Omental fat pad (tissue), 4 donors: ENCODE measurements around the gene TPCN2. TPM values are rescaled to one million over a fixed set of nuclear protein-coding genes. Genes with fewer than 3 reads are reported as not detected.

Experiments used
- ATAC-seq: fragments of 150-250 bp; one replicate; pipeline ENCODE4 v1.9.1; 2016; ENCODE audit warnings: mild to moderate bottlenecking, moderate library complexity; ENCODE audit not compliant: low FRiP score
- DNase-seq: peaks from one replicate; pipeline ENCODE4 v3.0.0-alpha.2; 2019; ENCODE audit warnings: low spot score
- total RNA-seq, 4 donors: library from RNA; depleted of rRNA; stranded (reverse); fragments of >200 nt; gene quantifications; one replicate each; pipeline ENCODE4 v1.1.0, GENCODE V29; 2016
- TF ChIP-seq, protein P1 (sequence below), 3 donors: fragments of 450-650 bp; IDR thresholded peaks; one replicate each; pipeline ENCODE4 v1.5.1; 2016 to 2017; ENCODE audit warnings: antibody characterized with exemption in 3 of 3, mild to moderate bottlenecking in 3 of 3, moderate library complexity in 2 of 3

The TPCN2 gene
- total RNA-seq, 4 donors from 2014 or later = 11.8 to 23.3 (median 15.4) TPM

DNA sequence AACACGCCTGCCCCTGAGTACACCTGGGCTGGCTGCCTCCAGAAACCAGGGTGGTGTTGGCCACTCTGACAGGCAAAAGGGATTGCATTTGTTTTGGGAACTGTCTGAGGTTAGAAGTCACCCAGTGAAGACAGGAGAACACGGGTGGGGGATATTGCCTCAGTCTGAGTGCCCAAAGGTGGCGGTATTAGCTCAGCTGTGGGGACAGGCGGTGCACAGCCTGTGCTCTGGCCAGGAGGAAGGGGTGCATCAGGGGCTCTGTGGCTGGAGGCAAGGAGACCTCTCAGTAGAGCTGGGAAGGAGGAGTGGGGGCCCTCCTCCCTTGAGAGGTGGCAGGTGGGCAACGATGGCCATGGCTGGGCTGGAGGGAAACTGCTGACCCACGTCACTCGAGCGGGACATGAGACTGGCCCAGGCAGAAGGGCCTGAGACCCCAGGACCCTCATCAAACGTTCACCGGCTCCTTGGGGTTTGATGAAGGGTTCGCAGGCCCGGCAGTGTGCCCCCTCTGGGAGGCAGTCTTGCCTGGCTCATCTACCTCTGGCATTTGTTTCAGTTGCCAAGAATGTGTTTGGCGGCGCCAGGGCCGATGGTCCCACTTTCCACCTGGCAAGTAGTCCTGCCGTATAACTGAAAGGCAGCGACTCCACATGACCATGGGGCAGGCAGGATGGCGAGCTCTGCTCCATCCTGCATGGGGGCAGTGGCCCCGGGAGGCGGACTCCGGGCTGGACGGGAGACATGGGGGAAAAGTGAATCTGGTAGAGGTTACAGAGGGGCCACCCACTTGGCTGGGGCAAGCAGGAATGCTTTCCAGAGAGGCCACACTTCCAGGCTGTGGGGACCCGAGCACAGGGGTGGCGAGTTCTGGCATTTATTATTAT, 54.2 kb downstream of the TPCN2 start:
- TF ChIP-seq, protein P1, sequence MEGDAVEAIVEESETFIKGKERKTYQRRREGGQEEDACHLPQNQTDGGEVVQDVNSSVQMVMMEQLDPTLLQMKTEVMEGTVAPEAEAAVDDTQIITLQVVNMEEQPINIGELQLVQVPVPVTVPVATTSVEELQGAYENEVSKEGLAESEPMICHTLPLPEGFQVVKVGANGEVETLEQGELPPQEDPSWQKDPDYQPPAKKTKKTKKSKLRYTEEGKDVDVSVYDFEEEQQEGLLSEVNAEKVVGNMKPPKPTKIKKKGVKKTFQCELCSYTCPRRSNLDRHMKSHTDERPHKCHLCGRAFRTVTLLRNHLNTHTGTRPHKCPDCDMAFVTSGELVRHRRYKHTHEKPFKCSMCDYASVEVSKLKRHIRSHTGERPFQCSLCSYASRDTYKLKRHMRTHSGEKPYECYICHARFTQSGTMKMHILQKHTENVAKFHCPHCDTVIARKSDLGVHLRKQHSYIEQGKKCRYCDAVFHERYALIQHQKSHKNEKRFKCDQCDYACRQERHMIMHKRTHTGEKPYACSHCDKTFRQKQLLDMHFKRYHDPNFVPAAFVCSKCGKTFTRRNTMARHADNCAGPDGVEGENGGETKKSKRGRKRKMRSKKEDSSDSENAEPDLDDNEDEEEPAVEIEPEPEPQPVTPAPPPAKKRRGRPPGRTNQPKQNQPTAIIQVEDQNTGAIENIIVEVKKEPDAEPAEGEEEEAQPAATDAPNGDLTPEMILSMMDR (IDR thresholded peaks at IDR 0.05) = no peak
- ATAC-seq (no peak), DNase-seq (no peak)

DNA sequence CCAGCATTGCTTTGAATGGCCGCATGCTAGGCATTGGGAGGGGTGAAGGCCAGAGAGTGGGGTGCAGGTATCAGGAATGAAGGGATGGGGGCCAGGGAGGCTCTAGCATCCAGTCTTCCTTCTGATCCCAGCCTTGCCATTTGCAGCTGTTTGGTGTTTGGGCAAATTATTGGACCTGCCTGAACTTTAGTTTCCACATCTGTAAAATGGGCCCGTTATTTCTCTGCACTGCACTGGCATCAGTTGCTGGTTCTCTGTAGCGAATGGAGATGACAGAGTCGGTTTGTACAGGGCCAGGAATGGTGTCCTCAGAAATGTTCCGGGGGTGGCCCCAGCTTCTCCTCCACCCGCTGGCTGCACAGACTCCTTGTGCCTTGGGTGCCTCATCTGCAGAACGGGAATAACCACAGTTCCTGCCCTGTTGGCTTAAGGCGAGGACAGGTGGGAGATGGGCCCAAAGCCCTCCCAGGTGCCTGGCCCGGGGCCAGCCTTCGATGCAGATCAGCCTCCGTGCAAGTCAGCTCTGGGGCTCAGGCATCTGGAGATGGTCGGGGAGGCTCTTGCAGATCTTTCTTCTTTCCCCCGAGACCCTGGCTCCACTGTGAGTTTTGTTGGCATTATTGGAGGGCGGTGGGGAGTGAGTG, 55.6 kb downstream of the TPCN2 start:
- ATAC-seq (no peak), DNase-seq (no peak)
- TF ChIP-seq, protein P1 (IDR thresholded peaks at IDR 0.05) = no peak

DNA sequence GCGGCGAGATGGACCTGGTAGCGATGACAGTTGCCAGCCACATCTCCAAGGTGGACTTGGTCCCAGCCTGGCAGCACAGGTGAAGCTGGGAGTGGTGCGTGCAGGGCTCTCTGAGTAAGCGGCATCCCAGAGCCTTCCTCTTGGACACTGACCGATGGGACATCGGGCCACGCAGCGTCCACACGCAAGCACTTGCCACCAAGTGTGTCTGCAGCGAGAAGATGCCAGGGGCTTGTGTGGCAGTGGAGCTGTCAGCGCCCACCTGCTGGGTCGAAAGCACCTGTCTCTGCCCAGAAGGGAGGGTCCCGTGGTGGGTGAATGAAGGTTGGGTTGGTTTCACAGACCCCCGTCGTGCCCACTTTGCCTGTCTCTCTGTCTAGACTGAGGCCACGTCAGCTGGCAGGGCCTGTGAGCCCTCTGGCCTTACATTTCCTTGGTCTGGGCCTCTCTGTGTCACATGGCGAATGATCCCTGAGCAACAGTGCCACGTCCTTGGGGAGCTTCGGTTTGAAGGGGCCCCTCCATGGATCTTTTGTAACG, 56.2 kb downstream of the TPCN2 start:
- DNase-seq (no peak), ATAC-seq (no peak)
- TF ChIP-seq, protein P1 (IDR thresholded peaks at IDR 0.05) = no peak

DNA sequence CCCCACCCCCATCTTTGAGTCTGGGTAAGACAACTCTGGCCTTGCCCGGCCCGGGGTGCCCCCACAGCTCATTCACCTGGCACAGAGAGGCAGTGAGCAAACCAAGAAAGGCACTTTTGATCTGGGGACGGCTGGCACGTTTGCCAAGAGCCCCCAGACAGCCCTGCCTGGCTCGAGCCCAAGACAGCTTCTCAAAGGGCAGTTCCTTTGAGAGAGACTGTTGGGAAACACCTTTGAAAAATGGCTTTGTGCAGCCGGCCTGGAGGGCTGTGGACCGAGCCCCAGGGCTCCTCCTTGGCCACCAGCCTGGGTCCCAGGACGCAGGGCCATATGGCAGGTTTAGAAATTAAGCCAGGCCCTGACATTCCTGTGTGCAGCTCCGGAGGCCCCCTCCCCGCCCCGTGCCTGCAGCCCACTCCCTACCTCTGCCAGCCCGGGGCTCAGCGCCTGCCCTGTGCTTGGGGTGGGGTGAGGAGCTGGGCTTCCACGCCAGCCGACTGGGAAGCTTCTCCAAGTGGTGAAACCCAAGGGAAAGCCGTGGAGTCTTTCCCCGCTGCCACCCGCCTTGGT, 56.8 kb downstream of the TPCN2 start:
- DNase-seq = no peak
- ATAC-seq = no peak

DNA sequence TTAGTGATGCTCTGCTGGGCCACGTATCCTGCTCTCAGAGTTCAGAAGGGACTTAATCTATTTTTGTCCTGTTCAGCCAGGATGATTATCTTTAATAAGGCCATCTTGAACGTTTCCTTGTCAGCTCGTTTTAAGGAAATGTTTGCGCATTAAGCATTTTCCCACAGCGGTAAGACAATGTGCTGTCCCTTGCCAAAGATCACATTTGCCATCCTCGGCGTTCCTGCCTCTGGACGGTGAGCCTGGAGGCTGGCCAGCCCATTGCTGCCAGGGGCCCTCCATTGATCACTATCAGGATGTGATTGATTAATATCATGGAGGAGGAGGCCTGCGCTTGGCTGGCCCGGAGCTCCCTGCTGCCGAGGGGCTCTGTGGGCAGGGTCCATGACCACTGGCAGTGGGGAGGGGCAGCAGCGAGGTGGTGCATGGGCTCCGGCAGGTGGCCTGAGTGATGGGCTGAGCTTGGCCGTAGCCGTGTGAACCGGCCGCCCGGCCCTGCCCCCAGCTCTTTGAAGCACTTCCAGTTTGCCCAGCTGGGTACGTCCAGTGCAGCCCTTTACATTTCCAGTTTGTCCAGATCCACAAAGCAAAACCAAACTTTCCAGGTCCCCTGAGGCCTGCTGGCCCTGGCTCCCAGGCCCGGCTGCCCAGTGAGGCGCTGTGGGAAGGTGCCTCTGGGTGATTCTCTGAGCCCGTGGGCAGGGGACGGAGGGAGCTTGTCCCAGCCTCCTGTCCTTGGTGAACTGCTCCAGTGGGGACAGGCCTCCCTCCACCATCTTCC, 57.5 kb downstream of the TPCN2 start:
- no peak for DNase-seq
- TF ChIP-seq, protein P1 (IDR thresholded peaks at IDR 0.05) = no peak
- no peak for ATAC-seq

More for the DNA sequence above, 56.8 kb downstream of the TPCN2 start:
- TF ChIP-seq, protein P1 (IDR thresholded peaks at IDR 0.05) = no peak

DNA sequence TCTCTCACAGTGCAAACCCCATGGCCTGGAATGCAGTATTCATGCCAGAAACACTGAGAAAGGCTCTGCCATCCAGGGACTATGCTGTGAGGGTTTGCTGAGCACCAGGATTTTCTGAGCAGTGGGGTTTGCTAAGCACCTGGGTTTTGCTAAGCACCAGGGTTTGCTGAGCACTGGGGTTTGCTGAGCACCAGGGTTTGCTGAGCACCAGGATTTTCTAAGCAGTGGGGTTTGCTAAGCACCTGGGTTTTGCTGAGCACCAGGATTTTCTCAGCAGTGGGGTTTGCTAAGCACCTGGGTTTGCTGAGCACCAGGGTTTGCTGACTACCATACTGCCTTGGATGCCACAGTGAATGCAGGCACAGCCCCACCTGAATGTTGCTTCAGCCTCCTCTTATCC, 58.7 kb downstream of the TPCN2 start:
- TF ChIP-seq, protein P1 (IDR thresholded peaks at IDR 0.05) = no peak
- ATAC-seq (no peak), DNase-seq (no peak)
